Measurements from ENCODE around the gene GALNTL6.
"Not testable (repeated sequence)": the region's sequence is repeated elsewhere in the genome, so short reads cannot be mapped to it uniquely, and the experiment has no call there.

GALNTL6 gene

GRCh38 chr4:172946503-172946902 lies 1133.3 kb downstream of the GALNTL6 start:
- DNase-seq (ENCODE audit: low read depth): no peak

- no peak for DNase-seq (ENCODE audit: low read depth)
These were observed 1134.4 kb downstream of the GALNTL6 start for GRCh38 chr4:172947594-172947993.

- no peak for DNase-seq (ENCODE audit: low read depth)
These were observed 1137.8 kb downstream of the GALNTL6 start for GRCh38 chr4:172950990-172951389.

- DNase-seq (ENCODE audit: low read depth): no peak
These were observed 1138.7 kb downstream of the GALNTL6 start for GRCh38 chr4:172951679-172952451.

- no peak for DNase-seq (ENCODE audit: low read depth)
These were observed 1140.8 kb downstream of the GALNTL6 start for GRCh38 chr4:172953896-172954568.

- DNase-seq (ENCODE audit: low read depth): not testable (repeated sequence)
These were observed 1143.1 kb downstream of the GALNTL6 start for GRCh38 chr4:172956340-172956739.

GRCh38 chr4:172957216-172957615 lies 1144.0 kb downstream of the GALNTL6 start:
- no peak for DNase-seq (ENCODE audit: low read depth)

- DNase-seq (ENCODE audit: low read depth): no peak
These were observed 1149.6 kb downstream of the GALNTL6 start for GRCh38 chr4:172962564-172963353.

GRCh38 chr4:172963498-172964294 lies 1150.5 kb downstream of the GALNTL6 start:
- no peak for DNase-seq (ENCODE audit: low read depth)

- DNase-seq (ENCODE audit: low read depth): not testable (repeated sequence)
These were observed 1157.0 kb downstream of the GALNTL6 start for GRCh38 chr4:172970189-172970588.

GRCh38 chr4:172974586-172974985 lies 1161.4 kb downstream of the GALNTL6 start:
- DNase-seq (ENCODE audit: low read depth): no peak

- no peak for DNase-seq (ENCODE audit: low read depth)
These were observed 1162.5 kb downstream of the GALNTL6 start for GRCh38 chr4:172975651-172976229.

GRCh38 chr4:172977491-172978041 lies 1164.4 kb downstream of the GALNTL6 start:
- DNase-seq (ENCODE audit: low read depth): not testable (repeated sequence)

- DNase-seq (ENCODE audit: low read depth): no peak
These were observed 1165.6 kb downstream of the GALNTL6 start for GRCh38 chr4:172978848-172979247.

GRCh38 chr4:172979332-172979731 lies 1166.1 kb downstream of the GALNTL6 start:
- DNase-seq (ENCODE audit: low read depth): no peak

GRCh38 chr4:172980219-172980618 lies 1167.0 kb downstream of the GALNTL6 start:
- DNase-seq (ENCODE audit: low read depth): no peak

- DNase-seq (ENCODE audit: low read depth): no peak
These were observed 1169.0 kb downstream of the GALNTL6 start for GRCh38 chr4:172982151-172982590.

GRCh38 chr4:172983014-172983413 lies 1169.8 kb downstream of the GALNTL6 start:
- no peak for DNase-seq (ENCODE audit: low read depth)

GRCh38 chr4:172983631-172984030 lies 1170.4 kb downstream of the GALNTL6 start:
- DNase-seq (ENCODE audit: low read depth): no peak

- no peak for DNase-seq (ENCODE audit: low read depth)
These were observed 1172.3 kb downstream of the GALNTL6 start for GRCh38 chr4:172985552-172985951.

- no peak for DNase-seq (ENCODE audit: low read depth)
These were observed 1172.9 kb downstream of the GALNTL6 start for GRCh38 chr4:172986114-172986513.
